ENCODE measurements around the gene PSMD1.

The PSMD1 gene

DNA sequence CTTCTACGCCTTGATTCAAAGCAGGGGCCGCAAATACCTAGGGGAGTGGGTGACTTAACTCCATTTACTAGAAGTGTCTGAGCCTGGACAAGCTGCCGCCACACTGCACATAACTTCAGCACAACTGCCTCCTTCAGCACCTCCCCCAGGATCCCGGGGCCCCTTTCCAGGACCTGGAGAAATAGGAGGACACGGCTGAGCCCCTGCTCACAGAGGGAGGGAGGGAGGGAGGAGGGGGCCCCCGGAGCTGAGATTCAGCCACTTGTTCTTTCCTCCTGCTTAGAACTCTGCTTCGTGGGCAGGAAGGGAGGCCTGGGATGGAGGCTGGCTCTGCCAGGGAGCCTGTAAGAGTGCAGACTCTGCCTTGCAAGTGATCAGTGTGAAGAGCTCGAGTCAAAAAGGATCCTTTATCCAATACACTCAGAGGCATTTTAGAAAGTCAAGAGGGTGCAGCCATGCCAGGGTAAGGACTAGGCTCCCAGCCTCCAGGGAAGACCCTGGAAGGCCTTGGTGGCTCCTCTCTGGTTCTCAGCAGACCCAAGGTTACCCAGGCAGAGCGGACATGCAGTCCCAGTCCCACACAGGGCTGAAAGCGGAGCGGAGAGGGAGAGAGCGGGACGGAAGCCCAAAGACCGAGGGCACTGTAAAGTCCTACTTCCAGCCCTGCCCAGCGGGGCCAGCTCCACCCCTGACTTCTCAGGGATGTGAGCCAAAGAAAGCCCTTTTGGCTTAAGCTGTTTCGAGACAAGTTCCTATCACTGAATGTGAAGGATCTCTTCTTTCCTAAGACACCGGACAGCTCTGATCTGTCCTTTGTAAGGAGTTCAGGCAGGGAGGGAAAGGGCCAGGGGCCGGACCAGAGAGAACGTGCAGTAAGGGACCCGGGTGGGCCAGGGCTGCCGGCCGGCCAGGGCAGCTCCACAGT is 133.2 kb downstream of the PSMD1 start:
- Histone ChIP-seq H3K36me3 (ENCODE audit: control insufficient read depth in 1 of 2, insufficient read depth in 2 of 2, low read length in 2 of 2) (no peaks in the 10 kb centered on the region), H4K91ac (ENCODE audit: low read depth, low read length) (peak overlapping the region; percentile 60), H3K27ac (ENCODE audit: low read depth, low read length) (no peak overlapping the region), H3K23ac (ENCODE audit: low read length) (no peak overlapping the region), H4K8ac (ENCODE audit: low read depth, low read length) (peak overlapping the region; percentile 37), H3K4me2 (ENCODE audit: low read length) (peak overlapping the region; percentile 25), H3K4ac (ENCODE audit: low read depth, low read length) (peak overlapping the region; percentile 29), H3K4me1 (ENCODE audit: control insufficient read depth in 1 of 2, insufficient read depth in 2 of 2, low read length in 2 of 2) (peaks cover 0 to 5% of the 10 kb centered on the region in 2 experiments), H2BK5ac (ENCODE audit: low read depth, low read length, poor library complexity) (no peak overlapping the region), H2AK5ac (ENCODE audit: low read length) (no peak overlapping the region), H3K4me3 (ENCODE audit: low read depth, low read length) (no peak overlapping the region), H3K9ac (ENCODE audit: low read length) (no peak overlapping the region), H3K79me1 (ENCODE audit: low read length) (peaks cover 11% of the 10 kb centered on the region), H4K12ac (ENCODE audit: low read depth, low read length) (peak overlapping the region; percentile 27), H2AFZ (ENCODE audit: insufficient read depth, low read length, poor library complexity) (peak overlapping the region; percentile 58), H3K14ac (ENCODE audit: low read length) (peak overlapping the region; percentile 46), H3K27me3 (ENCODE audit: insufficient read depth, low read length) (no peaks in the 10 kb centered on the region), H2BK120ac (ENCODE audit: insufficient read depth, low read length, poor library complexity) (peak overlapping the region; percentile 61), H3K9me3 (ENCODE audit: insufficient read depth, low read depth, low read length) (no peaks in the 10 kb centered on the region), H3K18ac (ENCODE audit: low read length) (no peak overlapping the region), H3K79me2 (ENCODE audit: control insufficient read depth, insufficient read depth, low read length, poor library complexity) (no peaks in the 10 kb centered on the region), H2BK12ac (ENCODE audit: low read length) (peak overlapping the region; percentile 66)
- WGBS (ENCODE audit: extremely low coverage, insufficient coverage, insufficient read length), result no CpG with 5 or more reads among the region's 22 CpGs
- DNase-seq, result no peak

DNA sequence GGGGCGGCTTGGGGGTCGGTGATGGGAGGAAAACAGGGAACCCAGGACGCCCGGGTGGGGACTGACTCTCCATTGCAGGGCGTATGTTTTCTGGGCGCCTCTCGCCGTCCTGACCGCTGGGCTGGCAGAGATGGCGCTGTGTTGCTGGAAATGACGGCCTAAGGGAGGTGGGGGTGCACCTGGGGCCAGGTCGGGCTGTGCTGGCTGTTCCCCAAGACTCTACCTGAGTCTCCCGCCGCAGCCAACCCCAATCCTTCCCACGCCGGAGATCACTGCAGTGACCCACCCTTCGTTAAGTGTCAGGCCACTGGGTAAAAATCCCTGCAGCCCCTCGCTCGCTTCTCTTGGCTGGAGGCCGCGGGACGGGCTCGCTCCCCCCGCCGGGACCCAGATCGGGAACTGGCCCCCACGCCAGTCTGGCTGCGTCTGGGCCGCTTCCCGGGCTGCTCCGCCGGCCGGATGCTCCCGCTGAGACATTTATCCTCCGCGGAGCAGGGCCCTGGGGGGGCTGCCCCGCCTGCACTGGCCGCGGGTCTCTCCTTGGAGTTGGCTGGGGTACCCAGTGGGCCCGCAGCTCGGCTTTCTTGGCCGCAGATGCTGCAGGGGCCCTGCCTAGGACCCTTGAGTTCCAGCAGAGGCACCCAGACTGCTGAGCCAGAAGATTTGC is 134.0 kb downstream of the PSMD1 start:
- Histone ChIP-seq H3K36me3 (ENCODE audit: control insufficient read depth in 1 of 2, insufficient read depth in 2 of 2, low read length in 2 of 2) (no peaks in the 10 kb centered on the region), H4K12ac (ENCODE audit: low read depth, low read length) (no peak overlapping the region), H3K4ac (ENCODE audit: low read depth, low read length) (peak overlapping the region; percentile 29)

DNA sequence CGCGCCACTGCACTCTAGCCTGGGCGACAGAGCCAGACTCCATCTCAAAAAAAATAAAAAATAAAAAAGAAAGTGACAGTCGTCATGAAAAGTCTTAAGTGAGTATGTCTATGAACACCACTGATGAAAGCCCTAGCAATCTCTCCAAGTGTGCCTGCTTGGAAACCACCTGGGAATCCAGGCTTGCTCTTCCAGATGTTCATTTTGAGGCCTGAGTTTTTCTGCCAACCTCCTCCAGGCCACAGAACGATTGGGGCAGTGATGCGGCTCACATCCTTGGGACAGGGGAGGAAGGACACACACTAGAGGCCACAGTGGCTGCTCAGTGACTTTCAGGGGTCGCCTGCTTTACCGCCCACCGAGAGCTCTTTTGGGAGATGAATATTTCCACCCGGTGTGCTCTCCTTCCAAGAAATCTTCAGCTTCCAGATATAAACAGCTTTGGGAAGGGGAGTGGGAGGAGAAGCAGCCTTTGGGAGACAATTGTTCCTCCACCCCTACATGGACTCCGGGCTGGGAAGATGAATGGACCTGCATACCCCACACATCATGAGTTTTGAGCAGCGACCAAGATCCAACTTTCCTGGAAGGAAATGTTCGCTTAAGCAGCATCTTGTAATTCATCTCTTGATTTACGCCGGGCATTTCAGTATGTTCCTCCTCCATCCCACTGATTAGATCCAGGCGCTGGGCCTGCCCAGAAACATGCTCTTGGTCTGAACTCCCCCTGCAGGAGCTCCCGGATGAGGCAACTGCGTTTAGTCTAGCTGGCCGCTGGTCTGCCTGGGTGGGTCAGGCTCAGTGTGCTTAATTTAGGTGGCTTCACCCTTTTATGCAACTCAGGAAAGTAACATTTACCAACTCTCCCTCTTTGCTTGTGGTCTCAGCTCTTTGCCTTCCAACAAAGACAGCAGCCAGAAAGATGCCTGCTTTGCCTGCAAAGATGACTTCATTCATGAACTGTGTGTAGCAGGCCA is 135.5 kb downstream of the PSMD1 start:
- H3K4ac ChIP-seq (ENCODE audit: low read depth, low read length), result no peak overlapping the region
- no peak overlapping the region for H3K27ac ChIP-seq (ENCODE audit: low read depth, low read length)
- H2BK12ac ChIP-seq (ENCODE audit: low read length), result peak overlapping the region; percentile 68
- H3K23ac ChIP-seq (ENCODE audit: low read length), result no peak overlapping the region
- H3K9ac ChIP-seq (ENCODE audit: low read length), result no peak overlapping the region
- H4K12ac ChIP-seq (ENCODE audit: low read depth, low read length), result no peak overlapping the region
- H2AFZ ChIP-seq (ENCODE audit: insufficient read depth, low read length, poor library complexity), result no peak overlapping the region
- peak in 1 of 2 donors; percentile 56 for DNase-seq
- no peaks in the 10 kb centered on the region for H3K27me3 ChIP-seq (ENCODE audit: insufficient read depth, low read length)
- H3K4me3 ChIP-seq (ENCODE audit: low read depth, low read length), result no peak overlapping the region
- no peak overlapping the region for H3K18ac ChIP-seq (ENCODE audit: low read length)
- H4K91ac ChIP-seq (ENCODE audit: low read depth, low read length), result peak overlapping the region; percentile 29
- H3K14ac ChIP-seq (ENCODE audit: low read length), result no peak overlapping the region
- H3K79me1 ChIP-seq (ENCODE audit: low read length), result peaks cover 11% of the 10 kb centered on the region
- H2BK5ac ChIP-seq (ENCODE audit: low read depth, low read length, poor library complexity), result no peak overlapping the region
- H3K36me3 ChIP-seq (ENCODE audit: control insufficient read depth in 1 of 2, insufficient read depth in 2 of 2, low read length in 2 of 2), result no peaks in the 10 kb centered on the region
- H3K4me2 ChIP-seq (ENCODE audit: low read length), result no peak overlapping the region
- H3K79me2 ChIP-seq (ENCODE audit: control insufficient read depth, insufficient read depth, low read length, poor library complexity), result no peaks in the 10 kb centered on the region
- WGBS (ENCODE audit: extremely low coverage, insufficient coverage, insufficient read length), result no CpG with 5 or more reads among the region's 19 CpGs
- no peak overlapping the region for H4K8ac ChIP-seq (ENCODE audit: low read depth, low read length)
- peaks cover 3% of the 10 kb centered on the region for H3K9me3 ChIP-seq (ENCODE audit: insufficient read depth, low read depth, low read length)
- no peak overlapping the region for H2AK5ac ChIP-seq (ENCODE audit: low read length)
- no peak overlapping the region for H2BK120ac ChIP-seq (ENCODE audit: insufficient read depth, low read length, poor library complexity)
- peaks cover 0 to 5% of the 10 kb centered on the region in 2 experiments for H3K4me1 ChIP-seq (ENCODE audit: control insufficient read depth in 1 of 2, insufficient read depth in 2 of 2, low read length in 2 of 2)

More for the DNA sequence above, 134.0 kb downstream of the PSMD1 start:
- Histone ChIP-seq H2BK5ac (ENCODE audit: low read depth, low read length, poor library complexity) (peak overlapping the region; percentile 1), H3K14ac (ENCODE audit: low read length) (peak overlapping the region; percentile 69), H3K4me3 (ENCODE audit: low read depth, low read length) (no peak overlapping the region), H2BK12ac (ENCODE audit: low read length) (peak overlapping the region; percentile 69), H3K18ac (ENCODE audit: low read length) (peak overlapping the region; percentile 68), H3K27ac (ENCODE audit: low read depth, low read length) (no peak overlapping the region), H2AK5ac (ENCODE audit: low read length) (no peak overlapping the region), H3K27me3 (ENCODE audit: insufficient read depth, low read length) (no peaks in the 10 kb centered on the region), H3K79me2 (ENCODE audit: control insufficient read depth, insufficient read depth, low read length, poor library complexity) (no peaks in the 10 kb centered on the region), H3K9me3 (ENCODE audit: insufficient read depth, low read depth, low read length) (no peaks in the 10 kb centered on the region), H3K23ac (ENCODE audit: low read length) (no peak overlapping the region), H2AFZ (ENCODE audit: insufficient read depth, low read length, poor library complexity) (peak overlapping the region; percentile 58), H3K4me1 (ENCODE audit: control insufficient read depth in 1 of 2, insufficient read depth in 2 of 2, low read length in 2 of 2) (peaks cover 0 to 5% of the 10 kb centered on the region in 2 experiments), H3K9ac (ENCODE audit: low read length) (no peak overlapping the region), H3K4me2 (ENCODE audit: low read length) (peak overlapping the region; percentile 25), H4K91ac (ENCODE audit: low read depth, low read length) (peak overlapping the region; percentile 60), H3K79me1 (ENCODE audit: low read length) (peaks cover 11% of the 10 kb centered on the region), H4K8ac (ENCODE audit: low read depth, low read length) (peak overlapping the region; percentile 37), H2BK120ac (ENCODE audit: insufficient read depth, low read length, poor library complexity) (peak overlapping the region; percentile 48)
- WGBS (ENCODE audit: extremely low coverage, insufficient coverage, insufficient read length), result no CpG with 5 or more reads among the region's 42 CpGs
- no peak for DNase-seq

DNA sequence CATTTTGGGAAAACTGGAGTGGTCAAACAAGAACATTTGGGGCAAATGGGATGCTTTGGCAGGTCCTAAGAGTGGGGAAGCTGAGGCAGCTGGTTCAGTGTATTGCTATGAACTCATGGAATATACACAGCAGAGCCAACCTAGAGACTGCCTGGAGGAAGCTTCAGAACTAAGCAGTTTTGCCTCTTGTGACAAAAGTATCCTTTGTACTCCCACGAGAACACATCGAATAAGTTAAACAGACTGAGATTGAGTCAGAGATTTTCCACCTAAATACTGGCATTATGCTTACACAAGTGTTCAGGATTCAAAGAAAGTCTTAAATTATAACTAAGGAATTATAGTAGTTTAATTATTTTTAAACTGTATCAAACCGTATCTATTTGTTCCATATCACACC is 136.5 kb downstream of the PSMD1 start:
- no peak for DNase-seq
- WGBS (ENCODE audit: extremely low coverage, insufficient coverage, insufficient read length), result no CpG with 5 or more reads among the region's 3 CpGs
- H3K4me1 ChIP-seq (ENCODE audit: control insufficient read depth in 1 of 2, insufficient read depth in 2 of 2, low read length in 2 of 2), result peaks cover 3 to 8% of the 10 kb centered on the region in 2 experiments
- H3K79me1 ChIP-seq (ENCODE audit: low read length), result peaks cover 14% of the 10 kb centered on the region
- H3K23ac ChIP-seq (ENCODE audit: low read length), result no peak overlapping the region
- no peak overlapping the region for H2BK5ac ChIP-seq (ENCODE audit: low read depth, low read length, poor library complexity)
- H4K8ac ChIP-seq (ENCODE audit: low read depth, low read length), result no peak overlapping the region
- no peak overlapping the region for H2BK120ac ChIP-seq (ENCODE audit: insufficient read depth, low read length, poor library complexity)
- no peak overlapping the region for H2BK12ac ChIP-seq (ENCODE audit: low read length)
- H3K4me3 ChIP-seq (ENCODE audit: low read depth, low read length), result no peak overlapping the region
- H3K18ac ChIP-seq (ENCODE audit: low read length), result no peak overlapping the region
- H3K14ac ChIP-seq (ENCODE audit: low read length), result no peak overlapping the region
- H2AK5ac ChIP-seq (ENCODE audit: low read length), result no peak overlapping the region
- no peak overlapping the region for H4K12ac ChIP-seq (ENCODE audit: low read depth, low read length)
- no peak overlapping the region for H3K4ac ChIP-seq (ENCODE audit: low read depth, low read length)
- no peak overlapping the region for H2AFZ ChIP-seq (ENCODE audit: insufficient read depth, low read length, poor library complexity)
- no peaks in the 10 kb centered on the region for H3K36me3 ChIP-seq (ENCODE audit: control insufficient read depth in 1 of 2, insufficient read depth in 2 of 2, low read length in 2 of 2)
- H3K4me2 ChIP-seq (ENCODE audit: low read length), result no peak overlapping the region
- H3K27ac ChIP-seq (ENCODE audit: low read depth, low read length), result no peak overlapping the region
- no peaks in the 10 kb centered on the region for H3K27me3 ChIP-seq (ENCODE audit: insufficient read depth, low read length)
- peaks cover 2% of the 10 kb centered on the region for H3K79me2 ChIP-seq (ENCODE audit: control insufficient read depth, insufficient read depth, low read length, poor library complexity)
- no peak overlapping the region for H3K9ac ChIP-seq (ENCODE audit: low read length)
- H3K9me3 ChIP-seq (ENCODE audit: insufficient read depth, low read depth, low read length), result peaks cover 3% of the 10 kb centered on the region
- H4K91ac ChIP-seq (ENCODE audit: low read depth, low read length), result no peak overlapping the region

Data from trophoblast cell (in vitro differentiated cells and primary cell).